ENCODE data around the gene SOCS7.

DNA sequence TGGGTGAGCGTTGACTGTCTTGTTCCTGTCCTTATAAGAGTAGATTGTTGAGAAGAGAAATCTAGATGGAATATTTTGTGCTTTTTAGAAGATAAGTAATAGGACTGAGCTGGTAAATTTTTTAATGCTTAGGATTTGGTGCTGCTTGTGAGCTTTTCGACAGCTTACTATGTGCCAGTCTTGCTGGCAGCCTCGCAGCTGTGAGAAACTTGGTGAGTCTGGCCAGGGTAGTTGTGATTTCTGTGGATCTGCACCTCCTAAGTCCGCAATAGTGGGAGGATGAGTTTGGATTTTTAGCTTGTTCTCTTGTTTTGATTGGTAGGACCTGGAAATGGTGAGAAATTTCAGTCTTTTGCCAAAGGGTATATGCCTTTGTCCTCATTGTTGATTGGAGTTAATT is 3.6 kb downstream of the SOCS7 start:
- no peak for TF ChIP-seq NR2C2 (IDR thresholded peaks at IDR 0.05; ENCODE audit: borderline replicate concordance, control insufficient read depth, insufficient read length, low read depth)
- TF ChIP-seq NR2F1 (conservative IDR thresholded peaks at IDR 0.05) = no peak
- no peak for TF ChIP-seq HCFC1 (IDR thresholded peaks at IDR 0.05; ENCODE audit: low read length)
- no peak for TF ChIP-seq ZNF24 (IDR thresholded peaks at IDR 0.05)
- TF ChIP-seq RAD51 (IDR thresholded peaks at IDR 0.05) = no peak
- TF ChIP-seq, protein P1, sequence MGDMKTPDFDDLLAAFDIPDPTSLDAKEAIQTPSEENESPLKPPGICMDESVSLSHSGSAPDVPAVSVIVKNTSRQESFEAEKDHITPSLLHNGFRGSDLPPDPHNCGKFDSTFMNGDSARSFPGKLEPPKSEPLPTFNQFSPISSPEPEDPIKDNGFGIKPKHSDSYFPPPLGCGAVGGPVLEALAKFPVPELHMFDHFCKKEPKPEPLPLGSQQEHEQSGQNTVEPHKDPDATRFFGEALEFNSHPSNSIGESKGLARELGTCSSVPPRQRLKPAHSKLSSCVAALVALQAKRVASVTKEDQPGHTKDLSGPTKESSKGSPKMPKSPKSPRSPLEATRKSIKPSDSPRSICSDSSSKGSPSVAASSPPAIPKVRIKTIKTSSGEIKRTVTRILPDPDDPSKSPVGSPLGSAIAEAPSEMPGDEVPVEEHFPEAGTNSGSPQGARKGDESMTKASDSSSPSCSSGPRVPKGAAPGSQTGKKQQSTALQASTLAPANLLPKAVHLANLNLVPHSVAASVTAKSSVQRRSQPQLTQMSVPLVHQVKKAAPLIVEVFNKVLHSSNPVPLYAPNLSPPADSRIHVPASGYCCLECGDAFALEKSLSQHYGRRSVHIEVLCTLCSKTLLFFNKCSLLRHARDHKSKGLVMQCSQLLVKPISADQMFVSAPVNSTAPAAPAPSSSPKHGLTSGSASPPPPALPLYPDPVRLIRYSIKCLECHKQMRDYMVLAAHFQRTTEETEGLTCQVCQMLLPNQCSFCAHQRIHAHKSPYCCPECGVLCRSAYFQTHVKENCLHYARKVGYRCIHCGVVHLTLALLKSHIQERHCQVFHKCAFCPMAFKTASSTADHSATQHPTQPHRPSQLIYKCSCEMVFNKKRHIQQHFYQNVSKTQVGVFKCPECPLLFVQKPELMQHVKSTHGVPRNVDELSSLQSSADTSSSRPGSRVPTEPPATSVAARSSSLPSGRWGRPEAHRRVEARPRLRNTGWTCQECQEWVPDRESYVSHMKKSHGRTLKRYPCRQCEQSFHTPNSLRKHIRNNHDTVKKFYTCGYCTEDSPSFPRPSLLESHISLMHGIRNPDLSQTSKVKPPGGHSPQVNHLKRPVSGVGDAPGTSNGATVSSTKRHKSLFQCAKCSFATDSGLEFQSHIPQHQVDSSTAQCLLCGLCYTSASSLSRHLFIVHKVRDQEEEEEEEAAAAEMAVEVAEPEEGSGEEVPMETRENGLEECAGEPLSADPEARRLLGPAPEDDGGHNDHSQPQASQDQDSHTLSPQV (IDR thresholded peaks at IDR 0.05) = no peak
- no peak for TF ChIP-seq ZNF217 (IDR thresholded peaks at IDR 0.05)

All from GM12878 (cell line).